ENCODE results near the gene DERA. TPM values are rescaled to one million over a fixed set of nuclear protein-coding genes. Genes with fewer than 3 reads are reported as not detected.
"Not testable (repeated sequence)": the region's sequence is repeated elsewhere in the genome, so short reads cannot be mapped to it uniquely, and the experiment has no call there.

DERA gene
- total RNA-seq, 1 donor from 2014 or later = 16.9 TPM

GRCh38 chr12:15995801-15996200, 84.7 kb downstream of the DERA start:
- intact Hi-C loops (cut with micrococcal nuclease) = no loop called here
- no peak for DNase-seq
- peak; percentile 43 for ATAC-seq

GRCh38 chr12:15996254-15996653, 85.1 kb downstream of the DERA start:
- DNase-seq (no peak), ATAC-seq (peak; percentile 98)
- intact Hi-C loops (cut with micrococcal nuclease) = no loop called here

GRCh38 chr12:15996948-15997347, 85.8 kb downstream of the DERA start:
- ATAC-seq (no peak), DNase-seq (no peak)
- intact Hi-C loops (cut with micrococcal nuclease) = no loop called here

- ATAC-seq = no peak
- no peak for DNase-seq
- intact Hi-C loops (cut with micrococcal nuclease) = no loop called here
Measured at GRCh38 chr12:15997910-15998309, 86.8 kb downstream of the DERA start.

- DNase-seq (no peak), ATAC-seq (no peak)
- intact Hi-C loops (cut with micrococcal nuclease) = no loop called here
Measured at GRCh38 chr12:16002880-16003279, 91.7 kb downstream of the DERA start.

- intact Hi-C loops (cut with micrococcal nuclease) = no loop called here
- no peak for ATAC-seq
Measured at GRCh38 chr12:16003460-16003859, 92.3 kb downstream of the DERA start.

GRCh38 chr12:16006752-16007151, 95.6 kb downstream of the DERA start:
- ATAC-seq (no peak), DNase-seq (no peak)
- intact Hi-C loops (cut with micrococcal nuclease) = no loop called here

More at GRCh38 chr12:16003460-16003859, 92.3 kb downstream of the DERA start:
- DNase-seq = no peak

- intact Hi-C loops (cut with micrococcal nuclease) = no loop called here
- DNase-seq (no peak), ATAC-seq (no peak)
Measured at GRCh38 chr12:16008421-16008824, 97.3 kb downstream of the DERA start.

- ATAC-seq = peak; percentile 98
- peak; percentile 80 for DNase-seq
- intact Hi-C loops (cut with micrococcal nuclease) = no loop called here
Measured at GRCh38 chr12:16012117-16012516, 101.0 kb downstream of the DERA start.

GRCh38 chr12:16013722-16014121, 102.6 kb downstream of the DERA start:
- ATAC-seq; intact Hi-C loops (cut with micrococcal nuclease); DNase-seq: not testable (repeated sequence)

- intact Hi-C loops (cut with micrococcal nuclease); DNase-seq; ATAC-seq: not testable (repeated sequence)
Measured at GRCh38 chr12:16014394-16014793, 103.3 kb downstream of the DERA start.

GRCh38 chr12:16016748-16017147, 105.6 kb downstream of the DERA start:
- intact Hi-C loops (cut with micrococcal nuclease) = no loop called here
- ATAC-seq = no peak
- no peak for DNase-seq

- ATAC-seq (no peak), DNase-seq (no peak)
- intact Hi-C loops (cut with micrococcal nuclease) = no loop called here
Measured at GRCh38 chr12:16018306-16018705, 107.2 kb downstream of the DERA start.

- ATAC-seq = no peak
- intact Hi-C loops (cut with micrococcal nuclease) = no loop called here
- no peak for DNase-seq
Measured at GRCh38 chr12:16019136-16019535, 108.0 kb downstream of the DERA start.

GRCh38 chr12:16020031-16020430, 108.9 kb downstream of the DERA start:
- ATAC-seq (no peak), DNase-seq (no peak)
- intact Hi-C loops (cut with micrococcal nuclease) = no loop called here

GRCh38 chr12:16021026-16021425, 109.9 kb downstream of the DERA start:
- DNase-seq = no peak
- no peak for ATAC-seq
- intact Hi-C loops (cut with micrococcal nuclease) = no loop called here

GRCh38 chr12:16021676-16022075, 110.5 kb downstream of the DERA start:
- ATAC-seq (no peak), DNase-seq (no peak)
- intact Hi-C loops (cut with micrococcal nuclease) = no loop called here

- ATAC-seq = no peak
- intact Hi-C loops (cut with micrococcal nuclease) = no loop called here
- DNase-seq = no peak
Measured at GRCh38 chr12:16027002-16027401, 115.9 kb downstream of the DERA start.

GRCh38 chr12:16030744-16031143, 119.6 kb downstream of the DERA start:
- DNase-seq = no peak
- intact Hi-C loops (cut with micrococcal nuclease) = no loop called here

GRCh38 chr12:16034136-16034817, 123.1 kb downstream of the DERA start:
- ATAC-seq = no peak
- DNase-seq = no peak
- intact Hi-C loops (cut with micrococcal nuclease) = no loop called here

More at GRCh38 chr12:16030744-16031143, 119.6 kb downstream of the DERA start:
- ATAC-seq = no peak

- intact Hi-C loops (cut with micrococcal nuclease) = no loop called here
- DNase-seq = no peak
- ATAC-seq = no peak
Measured at GRCh38 chr12:16036073-16036472, 124.9 kb downstream of the DERA start.
